ENCODE measurements around the gene C11orf24.

The C11orf24 gene

GRCh38 chr11:68271023-68271780 is 571 bp downstream of the C11orf24 start:
- DNase-seq (ENCODE audit: extremely low read depth in 1 of 2, low read depth in 1 of 2), result peak; percentile 15 to 29

- DNase-seq (ENCODE audit: extremely low read depth in 1 of 2, low read depth in 1 of 2), result no peak
These were observed 1.4 kb downstream of the C11orf24 start for GRCh38 chr11:68270196-68271022.

- DNase-seq (ENCODE audit: extremely low read depth in 1 of 2, low read depth in 1 of 2), result no peak
These were observed 2.2 kb downstream of the C11orf24 start for GRCh38 chr11:68269414-68270081.

GRCh38 chr11:68267881-68268240 is 3.9 kb downstream of the C11orf24 start:
- DNase-seq (ENCODE audit: extremely low read depth in 1 of 2, low read depth in 1 of 2), result no peak

DNA sequence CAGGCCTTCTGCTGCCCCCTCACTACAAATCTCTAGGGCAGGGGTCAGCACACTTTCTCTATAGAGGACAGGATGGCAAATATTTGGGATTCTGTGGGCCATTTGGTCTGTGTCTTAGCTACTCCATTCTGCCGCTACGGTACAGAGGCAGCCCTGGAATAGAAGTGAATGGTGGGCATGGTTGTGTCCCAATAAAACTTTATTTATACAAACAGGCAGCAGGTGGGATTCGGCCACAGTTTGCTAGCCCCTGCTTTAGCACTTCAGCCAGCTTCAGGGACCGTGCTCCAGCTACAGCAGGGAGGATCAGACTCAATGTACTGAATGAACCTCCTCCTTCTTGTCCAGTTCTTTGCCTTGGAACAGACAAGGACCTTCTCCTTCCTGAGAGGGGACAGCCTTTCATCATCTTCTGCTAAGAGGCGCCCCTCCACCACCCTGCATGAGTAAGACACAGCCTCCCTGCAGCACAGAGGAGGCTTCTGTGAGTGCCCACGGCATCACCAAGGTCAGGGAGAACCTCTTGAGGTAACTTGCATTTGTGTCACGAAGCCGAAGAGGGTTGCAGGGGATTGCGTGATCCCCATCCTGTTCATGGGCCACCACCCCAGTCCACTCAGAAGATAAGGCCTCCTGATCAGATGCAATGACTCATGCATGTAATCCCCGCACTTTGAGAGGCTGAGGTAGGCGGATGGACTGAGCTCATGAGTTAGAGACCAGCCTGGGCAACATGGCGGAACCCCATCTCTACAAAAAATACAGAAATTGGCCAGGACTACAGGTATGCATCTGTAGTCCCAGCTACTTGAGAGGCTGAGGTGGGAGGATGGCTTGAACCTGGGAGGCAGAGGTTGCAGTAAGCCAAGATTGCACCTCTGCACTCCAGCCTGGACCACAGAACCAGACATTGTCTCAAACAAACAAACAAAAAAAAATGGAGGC is 4.6 kb downstream of the C11orf24 start:
- no peak for DNase-seq (ENCODE audit: extremely low read depth in 1 of 2, low read depth in 1 of 2)

DNA sequence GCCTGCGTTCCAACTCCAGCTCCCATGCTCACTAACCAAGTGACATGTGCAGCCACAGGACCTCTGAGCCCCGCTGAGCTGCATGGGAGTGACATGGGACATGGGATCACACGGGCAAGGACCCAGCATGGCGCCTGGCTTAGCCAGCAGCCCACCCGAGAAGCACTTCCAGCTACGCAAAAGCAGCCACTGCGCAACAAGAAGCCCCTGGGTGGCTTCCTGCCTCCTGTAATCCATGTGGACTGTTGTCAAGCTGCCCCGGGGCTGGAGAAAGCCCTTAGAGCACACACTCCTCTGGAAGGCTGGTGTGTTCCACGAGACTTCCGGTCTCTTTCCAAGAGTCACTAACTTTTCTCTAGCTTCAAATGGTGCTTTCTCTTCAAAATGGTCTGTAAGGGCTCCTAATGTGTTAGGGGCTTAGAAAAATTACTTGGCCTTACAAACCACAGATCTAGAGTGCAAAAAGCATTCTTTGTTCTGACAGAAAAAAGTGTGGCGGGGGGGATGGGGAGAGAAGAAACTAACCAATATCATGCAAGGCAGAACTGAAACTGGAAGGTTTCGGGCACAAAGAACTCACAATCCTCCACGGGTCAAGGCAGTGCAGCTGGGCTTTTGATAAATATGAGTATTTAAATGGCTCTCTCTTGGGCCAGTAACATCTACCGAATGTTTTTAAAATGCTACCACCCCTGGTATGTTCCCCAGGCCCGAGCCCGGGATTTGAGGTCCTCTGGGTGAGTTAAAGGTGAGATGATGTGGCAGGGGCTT is 5.5 kb downstream of the C11orf24 start:
- no peak for DNase-seq (ENCODE audit: extremely low read depth in 1 of 2, low read depth in 1 of 2)

GRCh38 chr11:68264741-68265540 is 6.8 kb downstream of the C11orf24 start:
- DNase-seq (ENCODE audit: extremely low read depth in 1 of 2, low read depth in 1 of 2), result no peak

DNA sequence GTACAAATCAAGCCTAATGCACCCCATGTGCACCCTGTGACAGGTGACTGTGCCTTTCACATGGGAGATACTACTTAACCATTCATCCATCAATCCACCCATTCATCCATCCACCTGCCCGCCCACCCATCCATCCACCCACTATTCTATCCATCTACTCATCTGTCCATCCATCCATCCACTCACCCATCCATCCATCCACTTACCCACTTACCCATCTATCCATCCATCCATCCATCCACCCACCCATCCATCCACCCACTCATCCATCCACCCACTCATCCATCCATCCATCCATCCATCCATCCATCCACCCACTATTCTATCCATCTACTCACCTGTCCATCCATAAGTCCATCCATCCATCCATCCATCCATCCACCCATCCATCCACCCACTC is 7.5 kb downstream of the C11orf24 start:
- no peak for DNase-seq (ENCODE audit: extremely low read depth in 1 of 2, low read depth in 1 of 2)

- no peak for DNase-seq (ENCODE audit: extremely low read depth in 1 of 2, low read depth in 1 of 2)
These were observed 8.2 kb downstream of the C11orf24 start for GRCh38 chr11:68263444-68264035.

DNA sequence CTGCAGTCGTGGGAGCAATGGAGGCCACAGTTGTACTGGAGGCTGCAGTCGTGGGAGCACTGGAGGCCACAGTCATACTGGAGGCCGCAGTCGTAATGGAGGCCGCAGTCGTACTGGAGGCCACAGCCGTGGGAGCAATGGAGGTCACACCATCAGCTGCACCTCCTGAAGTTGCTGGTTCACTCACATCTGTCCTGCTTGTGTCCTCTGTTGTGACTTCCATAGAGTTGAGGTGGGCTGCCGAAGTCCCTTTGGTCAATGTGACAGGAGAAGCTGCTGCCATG is 9.3 kb downstream of the C11orf24 start:
- no peak for DNase-seq (ENCODE audit: extremely low read depth in 1 of 2, low read depth in 1 of 2)

GRCh38 chr11:68261749-68262543 is 9.8 kb downstream of the C11orf24 start:
- no peak for DNase-seq (ENCODE audit: extremely low read depth in 1 of 2, low read depth in 1 of 2)

GRCh38 chr11:68261006-68261405 is 10.8 kb downstream of the C11orf24 start:
- no peak for DNase-seq (ENCODE audit: extremely low read depth in 1 of 2, low read depth in 1 of 2)

DNA sequence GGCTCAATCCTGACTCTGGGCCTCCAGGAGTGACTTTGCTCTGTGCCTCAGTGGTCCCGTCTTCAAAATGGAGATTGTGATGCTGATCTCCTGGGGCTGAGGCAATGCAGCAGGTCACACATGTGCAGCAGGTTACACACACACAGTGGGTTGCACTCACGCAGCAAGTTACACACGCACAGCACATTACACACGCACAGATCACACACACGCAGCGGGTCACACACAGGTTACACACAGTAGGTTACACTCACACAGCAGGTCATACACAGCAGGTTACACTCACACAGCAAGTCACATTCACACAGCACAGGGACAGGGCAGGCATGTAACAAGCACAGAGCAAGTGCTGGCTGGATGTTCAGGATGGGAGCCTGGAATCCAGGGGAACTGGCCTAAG is 11.3 kb downstream of the C11orf24 start:
- no peak for DNase-seq (ENCODE audit: extremely low read depth in 1 of 2, low read depth in 1 of 2)

- no peak for DNase-seq (ENCODE audit: extremely low read depth in 1 of 2, low read depth in 1 of 2)
These were observed 12.4 kb downstream of the C11orf24 start for GRCh38 chr11:68259122-68259959.

DNA sequence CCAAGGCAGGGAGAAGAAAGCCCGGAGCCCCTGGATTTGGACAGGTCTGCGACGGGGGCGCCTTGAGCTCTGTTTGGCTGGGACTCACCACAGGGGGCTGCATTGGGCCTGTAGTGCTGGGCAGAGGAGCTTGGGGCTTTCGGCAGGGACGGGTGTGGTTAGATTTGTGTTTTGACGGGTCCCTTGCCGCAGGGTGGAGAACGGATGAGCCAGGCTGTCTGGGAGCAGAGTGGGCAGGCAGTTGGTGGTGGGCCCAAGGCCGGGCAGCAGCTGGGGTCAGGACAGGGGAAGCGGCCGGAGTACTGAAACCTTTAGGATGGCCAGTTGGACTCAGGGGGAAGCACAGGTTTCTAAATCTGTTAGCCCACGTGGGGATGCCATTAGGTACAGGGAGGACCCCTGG is 13.4 kb downstream of the C11orf24 start:
- DNase-seq (ENCODE audit: extremely low read depth in 1 of 2, low read depth in 1 of 2), result no peak

- DNase-seq (ENCODE audit: extremely low read depth in 1 of 2, low read depth in 1 of 2), result peak; percentile 84 to 95
These were observed 14.1 kb downstream of the C11orf24 start for GRCh38 chr11:68257477-68258362.

Data from activated CD8-positive, alpha-beta memory T cell treated with anti-CD3 and anti-CD28 coated beads for 1 hour (primary cell).